K562 (cell line): ENCODE results near the gene USP43. TPM values are rescaled to one million over a fixed set of nuclear protein-coding genes. Genes with fewer than 3 reads are reported as not detected.

Experiments
- ATAC-seq: fragments of 200-7000 bp; cut with Tn5 transposase; 3 replicates; pipeline ENCODE4 v1.9.1; 2020; ENCODE audit warnings: moderate library complexity
- BruUV-seq: library from RNA; stranded (reverse); fragments of 400-500 nt; replicated peaks from 2 replicates; lab custom pipeline; 2021; lab: Mats Ljungman, UMichigan
- CTCF ChIA-PET: fragments of 300-600 bp; formaldehyde crosslinking; extraction: SDS; loops from one replicate; lab custom pipeline; 2021; ENCODE audit warnings: low intra/inter-chr PET ratio; lab: Yijun Ruan, JAX
- POLR2A ChIA-PET: fragments of 300-600, 350-650 bp; sonication (Branson Sonifier 250); formaldehyde crosslinking; extraction: SDS; loops from one replicate; lab custom pipeline; 2021; ENCODE audit warnings: antibody characterized with exemption, inconsistent platforms; lab: Yijun Ruan, JAX
- DNase-seq, 4 experiments: peaks; one replicate each; pipeline versions ENCODE4 v3.0.0 to v3.0.0-alpha.2; 2011 to 2018; ENCODE audit warnings: low spot score in 3 of 4, mixed read lengths in 3 of 4; ENCODE audit errors: extremely low read depth in 1 of 4
- FAIRE-seq: peaks from 2 replicates; lab custom pipeline; 2011; peaks lifted over from hg19 to GRCh38; lab: Jason Lieb, UNC
- H2AFZ ChIP-seq: 2 replicates; pipeline ENCODE4 v1.6.0; 2011; ENCODE audit warnings: low read depth, low read length, control low read depth, inconsistent platforms
- H3K27ac ChIP-seq: fragments of 200-600 bp; 3 replicates; pipeline ENCODE4 v1.8.0; 2011; ENCODE audit warnings: low read depth, mild to moderate bottlenecking, control low read depth, inconsistent platforms, low read length, moderate library complexity, mixed read lengths; ENCODE audit errors: extremely low read depth
- H3K27me3 ChIP-seq, 2 experiments: fragments of 300-600 bp in 1 of 2; 2 replicates in 1 of 2; 3 replicates in 1 of 2; pipeline versions ENCODE4 v1.6.0 to v1.8.0; 2011; ENCODE audit warnings: inconsistent platforms in 2 of 2, low read length in 2 of 2, mild to moderate bottlenecking in 1 of 2, mixed read lengths in 1 of 2, moderate library complexity in 1 of 2; ENCODE audit not compliant: control insufficient read depth in 2 of 2, insufficient read depth in 2 of 2
- H3K36me3 ChIP-seq: fragments of 300-600 bp; 3 replicates; pipeline ENCODE4 v1.8.0; 2011; ENCODE audit warnings: mild to moderate bottlenecking, low read length, inconsistent platforms; ENCODE audit not compliant: control insufficient read depth, insufficient read depth
- H3K4me1 ChIP-seq, 2 experiments: fragments of 200-600 bp in 1 of 2; replicated peaks in 1 of 2; 2 replicates in 1 of 2; 3 replicates in 1 of 2; pipeline versions ENCODE4 v1.5.1 to v1.8.0; 2011; ENCODE audit warnings: inconsistent platforms in 2 of 2, low read length in 2 of 2, mild to moderate bottlenecking in 1 of 2, mixed read lengths in 1 of 2, moderate library complexity in 1 of 2; ENCODE audit not compliant: control insufficient read depth in 2 of 2, insufficient read depth in 2 of 2
- H3K4me2 ChIP-seq: 2 replicates; pipeline ENCODE4 v1.6.1; 2011; ENCODE audit warnings: low read length, control low read depth, inconsistent platforms, mixed read lengths; ENCODE audit not compliant: insufficient read depth
- H3K4me3 ChIP-seq: fragments of 200-600 bp; sonication (generic), shearing (Covaris generic); 2 replicates; pipeline ENCODE4 v1.5.1; 2016; ENCODE audit warnings: control low read depth, inconsistent platforms
- H3K79me2 ChIP-seq: fragments of 200-600 bp; 3 replicates; pipeline ENCODE4 v1.8.0; 2011; ENCODE audit warnings: low read length, inconsistent platforms; ENCODE audit not compliant: control insufficient read depth, insufficient read depth
- H3K9ac ChIP-seq, 2 experiments: 2 replicates each; pipeline versions ENCODE4 v1.6.0 to v1.6.1; 2011; ENCODE audit warnings: low read depth in 2 of 2, low read length in 2 of 2, control low read depth in 1 of 2, inconsistent platforms in 1 of 2, mild to moderate bottlenecking in 1 of 2, mixed read lengths in 1 of 2; ENCODE audit not compliant: insufficient read depth in 1 of 2
- H3K9me1 ChIP-seq: one replicate; pipeline ENCODE4 v1.6.0; 2011; ENCODE audit warnings: inconsistent platforms, mild to moderate bottlenecking, low read length, moderate library complexity; ENCODE audit not compliant: control insufficient read depth, insufficient read depth
- H3K9me3 ChIP-seq: replicated peaks from 2 replicates; pipeline ENCODE4 v1.5.1; 2011; ENCODE audit warnings: low read depth, low read length, inconsistent platforms; ENCODE audit not compliant: control insufficient read depth, insufficient read depth
- H4K20me1 ChIP-seq: replicated peaks from 2 replicates; pipeline ENCODE4 v1.6.1; 2011; ENCODE audit warnings: low read length, inconsistent platforms, mixed read lengths; ENCODE audit not compliant: control insufficient read depth, insufficient read depth
- ATF1 ChIP-seq, 2 experiments: fragments of 450-650 bp in 1 of 2; IDR thresholded peaks; 2 replicates each; pipeline ENCODE4 v1.6.1; 2016; ENCODE audit warnings: missing compliant biosample characterization in 1 of 2, missing genetic modification characterization in 1 of 2
- BRD4 ChIP-seq: fragments of 200-600 bp; sonication (generic); IDR thresholded peaks from 2 replicates; pipeline ENCODE4 v1.6.1; 2017; ENCODE audit warnings: inconsistent platforms
- CSDE1 ChIP-seq, 2 experiments: fragments of 450-650 bp; IDR thresholded peaks; 2 replicates each; pipeline ENCODE4 v1.6.1; 2016; ENCODE audit warnings: mild to moderate bottlenecking in 1 of 2
- NFE2 ChIP-seq: IDR thresholded peaks from 2 replicates; pipeline ENCODE4 v1.6.1; 2014; ENCODE audit warnings: antibody characterized with exemption, low read depth
- NFIX ChIP-seq: fragments of 250-450 bp; sonication (Bioruptor Pico); IDR thresholded peaks from 2 replicates; pipeline ENCODE4 v1.4.0; 2020; ENCODE audit warnings: low read depth, mild to moderate bottlenecking, moderate library complexity
- PCBP2 ChIP-seq: fragments of 200-400 bp; formaldehyde crosslinking; IDR thresholded peaks from 2 replicates; pipeline ENCODE4 v1.6.1; 2018; ENCODE audit warnings: low read length, low read depth, mild to moderate bottlenecking, moderate library complexity; ENCODE audit not compliant: poor library complexity, severe bottlenecking
- PPARD ChIP-seq: fragments of 250-450 bp; sonication (Bioruptor Pico); IDR thresholded peaks from 2 replicates; pipeline ENCODE4 v1.8.0; 2022; ENCODE audit warnings: inconsistent platforms, mild to moderate bottlenecking, moderate library complexity
- REST ChIP-seq, 2 experiments: fragments of 450-650 bp; formaldehyde crosslinking in 1 of 2; IDR thresholded peaks; 2 replicates each; pipeline versions ENCODE4 v1.4.0 to v1.6.1; 2014 to 2020; ENCODE audit warnings: mild to moderate bottlenecking in 2 of 2, borderline replicate concordance in 1 of 2, low read depth in 1 of 2
- SLC30A9 ChIP-seq: fragments of 250-450 bp; sonication (Bioruptor Pico); IDR thresholded peaks from 2 replicates; pipeline ENCODE4 v1.8.0; 2022; ENCODE audit warnings: mild to moderate bottlenecking, moderate library complexity
- SOX6 ChIP-seq: fragments of 450-650 bp; IDR thresholded peaks from 2 replicates; pipeline ENCODE4 v1.6.1; 2014; ENCODE audit warnings: mild to moderate bottlenecking
- UBTF ChIP-seq, 2 experiments: IDR thresholded peaks; 2 replicates each; pipeline ENCODE4 v1.6.1; 2012; ENCODE audit warnings: improper control_type of control experiment in 2 of 2, low read depth in 2 of 2, low read length in 2 of 2, borderline replicate concordance in 1 of 2
- ZNF12 ChIP-seq: sonication (generic); formaldehyde crosslinking; IDR thresholded peaks from 2 replicates; pipeline ENCODE4 v1.4.0; 2020; ENCODE audit warnings: mild to moderate bottlenecking, missing genetic modification reagents
- ZNF134 ChIP-seq: fragments of 250-450 bp; sonication (Bioruptor Pico); conservative IDR thresholded peaks from 2 replicates; pipeline ENCODE4 v1.4.0; 2020
- ZNF583 ChIP-seq: fragments of 250-450 bp; sonication (Bioruptor Pico); IDR thresholded peaks from 2 replicates; pipeline ENCODE4 v1.4.0; 2020
- WGBS: fragments of 100-300 bp; shearing (Covaris generic); methylation state at CpG from one replicate; pipeline ENCODE4 v1.1.6; 2016; ENCODE audit warnings: low coverage, mixed read lengths; ENCODE audit not compliant: insufficient coverage; ENCODE audit errors: missing lambda C conversion rate; 5-methylcytosine and 5-hydroxymethylcytosine counted together
- in situ Hi-C: fragments of 300-500 bp; cut with MboI; formaldehyde crosslinking; loops from 4 replicates; pipeline ENCODE4 v1.15.0; 2018; ENCODE audit warnings: inconsistent platforms, mixed read lengths
- intact Hi-C: fragments of 100-400 bp; cut with micrococcal nuclease; formaldehyde crosslinking; loops from 2 replicates; pipeline ENCODE4 v1.14.2; 2022
- polyA plus RNA-seq, 8 experiments: library from polyadenylated mRNA; depleted of rRNA in 4 of 8; stranded (reverse) in 5 of 8; unstranded in 3 of 8; fragments of >200 nt; fragmentation: Nextera tagmentation in 2 of 8; fragmentation: Illumina TruSeq in 1 of 8; extraction: Ambion mirVana in 2 of 8; extraction: Trizol in 1 of 8; gene quantifications; 2 replicates each; pipeline versions ENCODE4 v1.2.1 to v1.2.3, GENCODE V29; 2011 to 2014; ENCODE audit warnings: inconsistent platforms in 1 of 8, missing spikeins in 1 of 8
- total RNA-seq, 7 experiments: library from RNA; depleted of rRNA in 6 of 7; stranded (reverse); fragments of >200 nt in 6 of 7; fragmentation: Illumina TruSeq in 2 of 7; extraction: Trizol in 2 of 7; gene quantifications; 2 replicates each; pipeline versions ENCODE4 v1.2.1 to v1.2.3, GENCODE V29; 2011 to 2021; ENCODE audit warnings: low replicate concordance in 1 of 7

The USP43 gene
- total and polyA plus RNA-seq, 9 of the 15 experiments (the other 6 are each of a cell fraction or from before 2014, with no cell fraction given), result 0.01 to 0.18 (median 0.06) TPM; not detected in 1

GRCh38 chr17:9636501-9636900 lies 8.8 kb upstream of the USP43 start:
- DNase-seq (no peak), ATAC-seq (no peak), FAIRE-seq (no peak)
- Histone ChIP-seq H3K9ac (no peak overlapping the region), H3K79me2 (no peaks in the 10 kb centered on the region), H3K27ac (no peak overlapping the region), H4K20me1 (no peaks in the 10 kb centered on the region), H3K4me3 (no peak overlapping the region), H3K4me1 (no peaks in the 10 kb centered on the region), H3K9me1 (no peaks in the 10 kb centered on the region), H3K4me2 (no peak overlapping the region), H3K27me3 (peaks cover 0 to 4% of the 10 kb centered on the region in 2 experiments; a peak in 1 of 5 replicates), H2AFZ (no peak overlapping the region), H3K36me3 (no peaks in the 10 kb centered on the region), H3K9me3 (no peaks in the 10 kb centered on the region)
- intact Hi-C loops (no loop called here), in situ Hi-C loops (no loop called here)
- WGBS, result 0% methylated on average over 8 of the region's 12 CpGs
- CTCF ChIA-PET, result no interaction called here
- BruUV-seq, result no TSS peak
- TF ChIP-seq SOX6 (no peak), ZNF583 (CRISPR knock-in tag) (no peak), PCBP2 (no peak), PPARD (no peak), ZNF12 (no peak), SLC30A9 (no peak), NFIX (no peak), ZNF134 (no peak), ATF1 (CRISPR knock-in tag; IDR thresholded peaks at IDR 0.05) (no peak), ATF1 (tag; IDR thresholded peaks at IDR 0.05) (no peak), REST (IDR thresholded peaks at IDR 0.05; ENCODE audit: borderline replicate concordance) (no peak), REST (CRISPR knock-in tag; IDR thresholded peaks at IDR 0.05; ENCODE audit: low read depth) (no peak), BRD4 (no peak), UBTF (IDR thresholded peaks at IDR 0.05; ENCODE audit: borderline replicate concordance in 1 of 2, low read depth in 2 of 2, low read length in 2 of 2) (no peak), NFE2 (no peak), CSDE1 (IDR thresholded peaks at IDR 0.05) (no peak)
- POLR2A ChIA-PET, result no interaction called here
